GM23338 (cell line): Measurements from ENCODE around the gene TMC2. TPM values are rescaled to one million over a fixed set of nuclear protein-coding genes. Genes with fewer than 3 reads are reported as not detected.
A peak's percentile ranks its signal among the peaks of the same experiment; 100 is the strongest.

Experiments
- ATAC-seq: fragments of 200-7000 bp; cut with Tn5 transposase; 3 replicates; pipeline ENCODE4 v1.9.1; 2020
- DNase-seq: peaks from one replicate; pipeline ENCODE4 v3.0.0-alpha.2; 2015; ENCODE audit warnings: low spot score
- H2AFZ ChIP-seq: fragments of 200-600 bp; sonication (generic); 2 replicates; pipeline ENCODE4 v1.8.0; 2016; ENCODE audit warnings: antibody characterized with exemption, mild to moderate bottlenecking, moderate library complexity
- H3F3A ChIP-seq: fragments of 200-600 bp; sonication (generic); replicated peaks from 2 replicates; pipeline ENCODE4 v1.8.0; 2017; ENCODE audit warnings: antibody characterized with exemption, mixed run types, low read depth
- H3K27ac ChIP-seq: fragments of 200-600 bp; sonication (generic); 2 replicates; pipeline ENCODE4 v1.6.1; 2016; ENCODE audit warnings: low read depth
- H3K27me3 ChIP-seq: fragments of 200-600 bp; sonication (generic); 2 replicates; pipeline ENCODE4 v1.8.0; 2016; ENCODE audit warnings: mild to moderate bottlenecking, mixed run types, moderate library complexity; ENCODE audit not compliant: insufficient read depth
- H3K36me3 ChIP-seq: fragments of 200-600 bp; sonication (generic); 2 replicates; pipeline ENCODE4 v1.8.0; 2016; ENCODE audit warnings: mild to moderate bottlenecking; ENCODE audit not compliant: insufficient read depth
- H3K4me1 ChIP-seq: fragments of 200-600 bp; sonication (generic); 2 replicates; pipeline ENCODE4 v1.8.0; 2016; ENCODE audit warnings: mild to moderate bottlenecking, moderate library complexity; ENCODE audit not compliant: insufficient read depth
- H3K4me2 ChIP-seq: fragments of 200-600 bp; sonication (generic); 2 replicates; pipeline ENCODE4 v1.7.1; 2017; ENCODE audit warnings: mixed run types
- H3K4me3 ChIP-seq: fragments of 200-600 bp; sonication (generic); 2 replicates; pipeline ENCODE4 v1.6.1; 2016; ENCODE audit warnings: mixed run types
- H3K79me2 ChIP-seq: fragments of 200-600 bp; sonication (generic); replicated peaks from 2 replicates; pipeline ENCODE4 v1.8.0; 2017; ENCODE audit warnings: mild to moderate bottlenecking; ENCODE audit not compliant: insufficient read depth
- H3K9me2 ChIP-seq: fragments of 200-600 bp; sonication (generic); 2 replicates; pipeline ENCODE4 v1.8.0; 2017; ENCODE audit not compliant: insufficient read depth
- H4K20me1 ChIP-seq: fragments of 200-600 bp; sonication (generic); replicated peaks from 2 replicates; pipeline ENCODE4 v1.8.0; 2017; ENCODE audit warnings: mild to moderate bottlenecking; ENCODE audit not compliant: insufficient read depth
- H3K27ac Mint-ChIP-seq: 2 replicates; pipeline ENCODE4 v1.8.0; 2020; ENCODE audit warnings: inconsistent platforms, mild to moderate bottlenecking, moderate library complexity, mixed read lengths
- H3K27me3 Mint-ChIP-seq: 3 replicates; pipeline ENCODE4 v1.8.0; 2022; ENCODE audit warnings: low read depth, mild to moderate bottlenecking, moderate library complexity, mixed read lengths, inconsistent platforms; ENCODE audit not compliant: insufficient read depth, poor library complexity
- H3K36me3 Mint-ChIP-seq: 3 replicates; pipeline ENCODE4 v1.8.0; 2021; ENCODE audit warnings: low read depth, mild to moderate bottlenecking, inconsistent platforms, moderate library complexity, mixed read lengths
- H3K4me1 Mint-ChIP-seq: 3 replicates; pipeline ENCODE4 v1.8.0; 2020; ENCODE audit warnings: mild to moderate bottlenecking, inconsistent platforms, mixed read lengths
- H3K4me3 Mint-ChIP-seq: 3 replicates; pipeline ENCODE4 v1.8.0; 2021; ENCODE audit warnings: moderate library complexity, mild to moderate bottlenecking, inconsistent platforms, mixed read lengths
- H3K9me3 Mint-ChIP-seq: 3 replicates; pipeline ENCODE4 v1.8.0; 2020; ENCODE audit warnings: moderate library complexity, mild to moderate bottlenecking, inconsistent platforms, mixed read lengths
- CREB1 ChIP-seq: fragments of 250-450 bp; sonication (Bioruptor Pico); IDR thresholded peaks from 2 replicates; pipeline ENCODE4 v1.5.0; 2020; ENCODE audit warnings: low read depth, mild to moderate bottlenecking, moderate library complexity
- EZH2 ChIP-seq: fragments of 200-600 bp; sonication (generic); IDR thresholded peaks from one replicate; pipeline ENCODE4 v1.8.0; 2017; ENCODE audit warnings: antibody characterized with exemption, mild to moderate bottlenecking, low read depth; ENCODE audit not compliant: unreplicated experiment
- EZH2phosphoT487 ChIP-seq: fragments of 200-600 bp; sonication (generic); IDR thresholded peaks from one replicate; pipeline ENCODE4 v1.8.1; 2018; ENCODE audit warnings: antibody characterized with exemption; ENCODE audit not compliant: unreplicated experiment
- JUNB ChIP-seq: IDR thresholded peaks from one replicate; pipeline ENCODE4 v1.6.1; 2016; ENCODE audit warnings: antibody characterized with exemption; ENCODE audit not compliant: unreplicated experiment
- NANOG ChIP-seq: IDR thresholded peaks from 2 replicates; pipeline ENCODE4 v1.6.1; 2016; ENCODE audit warnings: antibody characterized with exemption, borderline replicate concordance
- POLR2AphosphoS5 ChIP-seq: IDR thresholded peaks from 2 replicates; pipeline ENCODE4 v1.6.1; 2016; ENCODE audit warnings: antibody characterized with exemption, low read depth
- STAT1 ChIP-seq: IDR thresholded peaks from one replicate; pipeline ENCODE4 v1.6.1; 2016; ENCODE audit warnings: antibody characterized with exemption; ENCODE audit not compliant: unreplicated experiment
- ZNF114 ChIP-seq: fragments of 250-450 bp; sonication (Bioruptor Pico); IDR thresholded peaks from 2 replicates; pipeline ENCODE4 v1.5.0; 2020; ENCODE audit warnings: mild to moderate bottlenecking, moderate library complexity
- ZNF331 ChIP-seq: fragments of 250-450 bp; sonication (Bioruptor Pico); IDR thresholded peaks from 2 replicates; pipeline ENCODE4 v1.5.0; 2020; ENCODE audit warnings: low read depth, mild to moderate bottlenecking, moderate library complexity
- polyA plus RNA-seq: library from polyadenylated mRNA; unstranded; fragments of >200 nt; fragmentation: Nextera tagmentation; extraction: Ambion mirVana; gene quantifications from 2 replicates; pipeline ENCODE4 v1.2.1, GENCODE V29; 2016
- total RNA-seq: library from RNA; depleted of rRNA; stranded (reverse); fragments of >200 nt; shearing (Covaris generic); gene quantifications from 2 replicates; pipeline ENCODE4 v1.2.3, GENCODE V29; 2014
- TF ChIP-seq, protein P1 (sequence below): IDR thresholded peaks from 2 replicates; pipeline ENCODE4 v1.6.1; 2016; ENCODE audit warnings: antibody characterized with exemption
- TF ChIP-seq, protein P2 (sequence below): IDR thresholded peaks from one replicate; pipeline ENCODE4 v1.6.1; 2018; ENCODE audit warnings: antibody characterized with exemption; ENCODE audit not compliant: unreplicated experiment

The TMC2 gene
- total and polyA plus RNA-seq, 2 experiments from 2014 or later: not detected

DNA sequence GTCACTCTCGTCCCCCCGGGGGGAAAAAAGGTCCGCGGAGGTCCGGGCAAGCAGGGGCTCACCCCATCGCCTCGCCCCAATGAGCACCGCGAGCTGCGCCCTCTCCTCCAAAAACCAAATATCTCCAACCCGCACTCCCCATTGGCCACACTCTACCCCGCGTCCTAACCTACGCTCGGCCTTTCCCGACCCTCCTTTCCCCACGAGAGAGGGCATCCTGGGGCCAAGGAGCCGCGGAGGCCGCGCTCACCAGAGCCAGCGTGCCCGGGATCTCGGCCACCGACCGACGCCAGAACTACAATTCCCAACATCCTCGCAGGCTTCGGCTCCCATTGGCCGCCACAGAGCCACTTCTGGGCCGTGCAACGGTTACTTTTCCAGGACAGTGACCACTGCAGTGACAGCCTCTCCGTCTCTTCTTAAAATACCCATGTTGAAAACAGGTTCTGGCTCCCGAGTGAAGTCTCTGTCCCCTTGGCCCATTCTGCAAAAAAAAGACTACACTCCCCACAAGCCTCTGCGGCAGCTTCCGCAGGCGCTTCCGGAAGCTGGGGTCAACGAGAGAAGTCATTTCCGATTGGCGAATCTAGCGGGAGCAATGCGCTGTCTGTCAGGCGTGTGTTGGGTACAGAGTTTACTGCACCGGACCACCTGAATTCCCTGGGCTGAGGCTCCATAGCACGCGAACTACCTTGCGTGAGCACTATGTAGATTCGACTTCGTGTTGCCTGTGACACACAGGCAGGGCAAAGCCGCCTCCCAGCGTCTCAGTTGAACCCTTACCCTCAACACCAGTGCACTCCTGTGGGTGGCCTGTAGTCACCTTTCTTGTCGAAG, 27.5 kb upstream of the TMC2 start, which contains the start of gene ZNF343:
Gene ZNF343, minus strand, starts transcription at position 285 of the 837 bp plus-strand sequence. CDS start 15,020 bp downstream, outside the sequence.
- H3K27ac ChIP-seq: no peak within 1 kb of the TSS
- peaks cover 18% of the 10 kb centered on the region for H4K20me1 ChIP-seq
- H3K9me3 Mint-ChIP-seq: no peaks in the 10 kb centered on the region
- peak within 1 kb of the TSS; percentile 96 for H3K4me3 Mint-ChIP-seq
- H3K4me2 ChIP-seq: peak within 1 kb of the TSS; percentile 79
- no peak for TF ChIP-seq NANOG
- TF ChIP-seq POLR2AphosphoS5: peak; percentile 67
- TF ChIP-seq, protein P1, sequence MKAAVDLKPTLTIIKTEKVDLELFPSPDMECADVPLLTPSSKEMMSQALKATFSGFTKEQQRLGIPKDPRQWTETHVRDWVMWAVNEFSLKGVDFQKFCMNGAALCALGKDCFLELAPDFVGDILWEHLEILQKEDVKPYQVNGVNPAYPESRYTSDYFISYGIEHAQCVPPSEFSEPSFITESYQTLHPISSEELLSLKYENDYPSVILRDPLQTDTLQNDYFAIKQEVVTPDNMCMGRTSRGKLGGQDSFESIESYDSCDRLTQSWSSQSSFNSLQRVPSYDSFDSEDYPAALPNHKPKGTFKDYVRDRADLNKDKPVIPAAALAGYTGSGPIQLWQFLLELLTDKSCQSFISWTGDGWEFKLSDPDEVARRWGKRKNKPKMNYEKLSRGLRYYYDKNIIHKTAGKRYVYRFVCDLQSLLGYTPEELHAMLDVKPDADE: peak; percentile 95
- TF ChIP-seq, protein P2, sequence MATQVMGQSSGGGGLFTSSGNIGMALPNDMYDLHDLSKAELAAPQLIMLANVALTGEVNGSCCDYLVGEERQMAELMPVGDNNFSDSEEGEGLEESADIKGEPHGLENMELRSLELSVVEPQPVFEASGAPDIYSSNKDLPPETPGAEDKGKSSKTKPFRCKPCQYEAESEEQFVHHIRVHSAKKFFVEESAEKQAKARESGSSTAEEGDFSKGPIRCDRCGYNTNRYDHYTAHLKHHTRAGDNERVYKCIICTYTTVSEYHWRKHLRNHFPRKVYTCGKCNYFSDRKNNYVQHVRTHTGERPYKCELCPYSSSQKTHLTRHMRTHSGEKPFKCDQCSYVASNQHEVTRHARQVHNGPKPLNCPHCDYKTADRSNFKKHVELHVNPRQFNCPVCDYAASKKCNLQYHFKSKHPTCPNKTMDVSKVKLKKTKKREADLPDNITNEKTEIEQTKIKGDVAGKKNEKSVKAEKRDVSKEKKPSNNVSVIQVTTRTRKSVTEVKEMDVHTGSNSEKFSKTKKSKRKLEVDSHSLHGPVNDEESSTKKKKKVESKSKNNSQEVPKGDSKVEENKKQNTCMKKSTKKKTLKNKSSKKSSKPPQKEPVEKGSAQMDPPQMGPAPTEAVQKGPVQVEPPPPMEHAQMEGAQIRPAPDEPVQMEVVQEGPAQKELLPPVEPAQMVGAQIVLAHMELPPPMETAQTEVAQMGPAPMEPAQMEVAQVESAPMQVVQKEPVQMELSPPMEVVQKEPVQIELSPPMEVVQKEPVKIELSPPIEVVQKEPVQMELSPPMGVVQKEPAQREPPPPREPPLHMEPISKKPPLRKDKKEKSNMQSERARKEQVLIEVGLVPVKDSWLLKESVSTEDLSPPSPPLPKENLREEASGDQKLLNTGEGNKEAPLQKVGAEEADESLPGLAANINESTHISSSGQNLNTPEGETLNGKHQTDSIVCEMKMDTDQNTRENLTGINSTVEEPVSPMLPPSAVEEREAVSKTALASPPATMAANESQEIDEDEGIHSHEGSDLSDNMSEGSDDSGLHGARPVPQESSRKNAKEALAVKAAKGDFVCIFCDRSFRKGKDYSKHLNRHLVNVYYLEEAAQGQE: peak; percentile 2
- peak; percentile 41; the same call in 1 of the 2 replicates for TF ChIP-seq CREB1 (CRISPR knock-in tag)
- TF ChIP-seq ZNF114: no peak
- TF ChIP-seq EZH2: peak; percentile 15
- DNase-seq: peak; percentile 88
- H3K27me3 Mint-ChIP-seq: peaks cover 74% of the 10 kb centered on the region
- peak within 1 kb of the TSS; percentile 76 for H2AFZ ChIP-seq
- H3F3A ChIP-seq: no peaks in the 10 kb centered on the region
- H3K36me3 ChIP-seq: no peaks in the 10 kb centered on the region
- H3K36me3 Mint-ChIP-seq: no peaks in the 10 kb centered on the region
- H3K4me3 ChIP-seq: peak within 1 kb of the TSS; percentile 58
- H3K4me1 Mint-ChIP-seq: peaks cover 13% of the 10 kb centered on the region; the same call in 2 of the 3 replicates
- ATAC-seq: peak; percentile 94
- H3K27me3 ChIP-seq: peaks cover 87% of the 10 kb centered on the region
- H3K9me2 ChIP-seq: no peaks in the 10 kb centered on the region
- H3K4me1 ChIP-seq: peaks cover 5% of the 10 kb centered on the region; the same call in 1 of the 2 replicates
- peak within 1 kb of the TSS; percentile 96 for H3K27ac Mint-ChIP-seq
- H3K79me2 ChIP-seq: no peaks in the 10 kb centered on the region

DNA sequence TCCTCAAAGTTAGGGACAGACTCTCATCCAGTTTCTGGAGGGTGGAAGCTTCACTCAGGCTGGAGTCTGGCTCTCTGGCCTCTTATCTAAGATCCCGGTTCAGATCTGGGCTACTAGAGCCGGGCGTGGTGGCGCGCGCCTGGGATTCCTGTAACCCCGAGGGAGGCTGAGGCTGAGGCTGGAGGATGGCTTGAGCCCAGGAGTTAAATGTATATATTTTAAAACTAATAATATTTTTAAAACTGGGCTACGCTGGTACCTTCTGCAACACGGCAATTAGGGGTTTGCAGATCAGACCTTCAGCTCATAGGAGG, 26.9 kb upstream of the TMC2 start:
- DNase-seq (peak; percentile 32), ATAC-seq (no peak; the same call in 2 of the 3 replicates)
- H3K27me3 Mint-ChIP-seq: peaks cover 79% of the 10 kb centered on the region
- Histone ChIP-seq H3K4me3 (peak overlapping the region; percentile 58), H2AFZ (peak overlapping the region; percentile 76), H3K4me2 (peak overlapping the region; percentile 79), H3K4me1 (peaks cover 5% of the 10 kb centered on the region; the same call in 1 of the 2 replicates), H3K79me2 (no peaks in the 10 kb centered on the region), H3F3A (no peaks in the 10 kb centered on the region), H3K27me3 (peaks cover 87% of the 10 kb centered on the region), H3K9me2 (no peaks in the 10 kb centered on the region), H3K27ac (no peak overlapping the region), H4K20me1 (peaks cover 19% of the 10 kb centered on the region), H3K36me3 (no peaks in the 10 kb centered on the region)
- H3K27ac Mint-ChIP-seq: no peak overlapping the region
- H3K4me3 Mint-ChIP-seq: peak overlapping the region; percentile 96
- no peaks in the 10 kb centered on the region for H3K9me3 Mint-ChIP-seq
- H3K4me1 Mint-ChIP-seq: peaks cover 13% of the 10 kb centered on the region; the same call in 2 of the 3 replicates
- no peaks in the 10 kb centered on the region for H3K36me3 Mint-ChIP-seq
- TF ChIP-seq ZNF114 (no peak), EZH2 (no peak), JUNB (no peak), ZNF331 (CRISPR knock-in tag) (no peak), POLR2AphosphoS5 (no peak), NANOG (no peak), EZH2phosphoT487 (no peak), STAT1 (no peak)
- TF ChIP-seq, protein P1: no peak
- TF ChIP-seq, protein P2: no peak
